NT2/D1 (cell line): ENCODE data around the gene MPV17.

Experiments used
- SUZ12 ChIP-seq: IDR thresholded peaks from 2 replicates; pipeline ENCODE4 v1.6.1; 2011; ENCODE audit not compliant: insufficient read length, insufficient read depth; ENCODE audit errors: extremely low read depth
- YY1 ChIP-seq: IDR thresholded peaks from 2 replicates; pipeline ENCODE4 v1.6.1; 2011; ENCODE audit not compliant: insufficient read length, insufficient read depth
- ZNF274 ChIP-seq: IDR thresholded peaks from 2 replicates; pipeline ENCODE4 v1.6.1; 2011; ENCODE audit warnings: mild to moderate bottlenecking, low read depth, low read length

GRCh38 chr2:27270670-27271069, 52.2 kb downstream of the MPV17 start:
- no peak for TF ChIP-seq YY1
- TF ChIP-seq ZNF274 = no peak
- no peak for TF ChIP-seq SUZ12
